H1 (cell line): Measurements from ENCODE around the gene ELMO2. TPM values are rescaled to one million over a fixed set of nuclear protein-coding genes. Genes with fewer than 3 reads are reported as not detected.

Experiments
- CTCF ChIA-PET: fragments of 300-600 bp; sonication (Branson Sonifier 250); formaldehyde crosslinking; loops from one replicate; lab custom pipeline; 2021; ENCODE audit not compliant: partially characterized antibody; lab: Charles Lee
- POLR2A ChIA-PET: fragments of 300-600 bp; sonication (Branson Sonifier 250); formaldehyde crosslinking; loops from one replicate; lab custom pipeline; 2021; ENCODE audit warnings: inconsistent platforms; ENCODE audit not compliant: partially characterized antibody; lab: Charles Lee
- DNase-seq, 2 experiments: peaks; one replicate each; pipeline versions ENCODE4 v3.0.0 to v3.0.0-alpha.2; 2010 to 2022; ENCODE audit warnings: low spot score in 2 of 2, low read depth in 1 of 2, mixed read lengths in 1 of 2
- FAIRE-seq: peaks from 2 replicates; lab custom pipeline; 2011; peaks lifted over from hg19 to GRCh38; lab: Jason Lieb, UNC
- H2AFZ ChIP-seq: 2 replicates; pipeline ENCODE4 v1.8.1; 2012; ENCODE audit warnings: low read length, inconsistent platforms
- H2AK5ac ChIP-seq: 2 replicates; pipeline ENCODE4 v1.6.1; 2013; ENCODE audit warnings: low read depth, low read length
- H2BK120ac ChIP-seq: replicated peaks from 2 replicates; pipeline ENCODE3; 2013; ENCODE audit warnings: low read depth, low read length, inconsistent platforms
- H2BK12ac ChIP-seq: 2 replicates; pipeline ENCODE4 v1.6.1; 2013; ENCODE audit warnings: low read depth, low read length
- H2BK15ac ChIP-seq: 2 replicates; pipeline ENCODE4 v1.6.1; 2013; ENCODE audit warnings: low read length
- H2BK20ac ChIP-seq: 2 replicates; pipeline ENCODE4 v1.6.1; 2013; ENCODE audit warnings: low read length
- H2BK5ac ChIP-seq: 2 replicates; pipeline ENCODE4 v1.6.1; 2013; ENCODE audit warnings: low read depth, low read length
- H3K14ac ChIP-seq: 2 replicates; pipeline ENCODE4 v1.6.1; 2013; ENCODE audit warnings: inconsistent platforms; ENCODE audit not compliant: insufficient read length
- H3K18ac ChIP-seq: 2 replicates; pipeline ENCODE4 v1.6.1; 2013; ENCODE audit warnings: low read length; ENCODE audit errors: extremely low read depth
- H3K23ac ChIP-seq: 2 replicates; pipeline ENCODE4 v1.6.1; 2013; ENCODE audit warnings: inconsistent platforms; ENCODE audit not compliant: insufficient read length
- H3K23me2 ChIP-seq: 2 replicates; pipeline ENCODE4 v1.6.1; 2013; ENCODE audit warnings: low read depth, low read length
- H3K27ac ChIP-seq: 2 replicates; pipeline ENCODE4 v1.6.1; 2011; ENCODE audit warnings: low read depth, low read length, inconsistent platforms
- H3K27me3 ChIP-seq, 4 experiments: replicated peaks in 1 of 4; 1 replicate in 1 of 4; 2 replicates in 3 of 4; pipeline versions ENCODE4 v1.6.1 to v1.8.1; 2011 to 2013; ENCODE audit warnings: low read length in 3 of 4, mild to moderate bottlenecking in 3 of 4, inconsistent platforms in 2 of 4, mixed read lengths in 2 of 4, moderate library complexity in 1 of 4; ENCODE audit not compliant: control insufficient read depth in 3 of 4, insufficient read depth in 3 of 4; ENCODE audit errors: extremely low read depth in 1 of 4
- H3K36me3 ChIP-seq, 4 experiments: 2 replicates each; pipeline versions ENCODE4 v1.6.1 to v1.8.1; 2011 to 2013; ENCODE audit warnings: mild to moderate bottlenecking in 4 of 4, low read length in 3 of 4, moderate library complexity in 2 of 4, control low read depth in 1 of 4, inconsistent platforms in 1 of 4; ENCODE audit not compliant: insufficient read depth in 4 of 4, control insufficient read depth in 2 of 4
- H3K4ac ChIP-seq: replicated peaks from 2 replicates; pipeline ENCODE3; 2013; ENCODE audit warnings: low read length, low read depth, mixed read lengths, inconsistent platforms; ENCODE audit not compliant: insufficient read length
- H3K4me1 ChIP-seq, 4 experiments: replicated peaks in 1 of 4; 1 replicate in 1 of 4; 2 replicates in 3 of 4; pipeline versions ENCODE4 v1.6.1 to v1.8.1; 2011 to 2013; ENCODE audit warnings: low read length in 3 of 4, inconsistent platforms in 2 of 4, mixed read lengths in 1 of 4; ENCODE audit not compliant: insufficient read depth in 4 of 4, control insufficient read depth in 3 of 4
- H3K4me2 ChIP-seq, 2 experiments: 2 replicates each; pipeline versions ENCODE4 v1.6.1 to v1.8.1; 2011 to 2013; ENCODE audit warnings: low read depth in 2 of 2, low read length in 2 of 2, control low read depth in 1 of 2, inconsistent platforms in 1 of 2, mild to moderate bottlenecking in 1 of 2; ENCODE audit not compliant: insufficient read depth in 1 of 2
- H3K4me3 ChIP-seq, 4 experiments: fragments of 200-600, 300-600 bp in 1 of 4; sonication (generic), shearing (Covaris generic), sonication (Bioruptor Twin) in 1 of 4; 2 replicates each; pipeline versions ENCODE4 v1.5.1 to v1.8.1; 2011 to 2016; ENCODE audit warnings: low read length in 4 of 4, low read depth in 3 of 4, control low read depth in 2 of 4, inconsistent platforms in 2 of 4, mild to moderate bottlenecking in 2 of 4, mixed read lengths in 1 of 4, moderate library complexity in 1 of 4; ENCODE audit not compliant: insufficient read depth in 2 of 4; ENCODE audit errors: extremely low read depth in 1 of 4
- H3K56ac ChIP-seq: replicated peaks from 2 replicates; pipeline ENCODE3; 2013; ENCODE audit warnings: low read depth, mild to moderate bottlenecking, mixed read lengths, low read length, inconsistent platforms; ENCODE audit not compliant: insufficient read length
- H3K79me1 ChIP-seq: 2 replicates; pipeline ENCODE4 v1.6.1; 2013; ENCODE audit warnings: low read depth, low read length, control low read depth
- H3K79me2 ChIP-seq, 2 experiments: 2 replicates each; pipeline versions ENCODE4 v1.6.1 to v1.8.1; 2012 to 2013; ENCODE audit warnings: low read length in 2 of 2, mild to moderate bottlenecking in 2 of 2, inconsistent platforms in 1 of 2; ENCODE audit not compliant: insufficient read depth in 2 of 2, control insufficient read depth in 1 of 2
- H3K9ac ChIP-seq, 4 experiments: replicated peaks in 1 of 4; 1 replicate in 1 of 4; 2 replicates in 3 of 4; pipeline versions ENCODE4 v1.6.1 to v1.8.1; 2011 to 2013; ENCODE audit warnings: low read depth in 3 of 4, low read length in 3 of 4, control low read depth in 2 of 4, mild to moderate bottlenecking in 2 of 4, moderate library complexity in 2 of 4, inconsistent platforms in 1 of 4; ENCODE audit errors: extremely low read depth in 1 of 4
- H3K9me3 ChIP-seq, 2 experiments: 2 replicates each; pipeline versions ENCODE4 v1.6.1 to v1.8.1; 2012 to 2013; ENCODE audit warnings: mild to moderate bottlenecking in 2 of 2, moderate library complexity in 2 of 2, control low read depth in 1 of 2, inconsistent platforms in 1 of 2, low read depth in 1 of 2, low read length in 1 of 2, mixed read lengths in 1 of 2; ENCODE audit not compliant: insufficient read depth in 2 of 2
- H4K20me1 ChIP-seq, 2 experiments: replicated peaks in 1 of 2; 2 replicates each; pipeline versions ENCODE3 to v1.8.1; 2011 to 2013; ENCODE audit warnings: inconsistent platforms in 2 of 2, low read length in 2 of 2, mild to moderate bottlenecking in 1 of 2; ENCODE audit not compliant: insufficient read depth in 2 of 2, control insufficient read depth in 1 of 2
- H4K5ac ChIP-seq: 2 replicates; pipeline ENCODE4 v1.6.1; 2013; ENCODE audit warnings: low read length, low read depth, mixed read lengths, inconsistent platforms; ENCODE audit not compliant: insufficient read length
- H4K8ac ChIP-seq: 2 replicates; pipeline ENCODE4 v1.8.0; 2013; ENCODE audit warnings: mild to moderate bottlenecking, moderate library complexity, low read length, inconsistent platforms; ENCODE audit not compliant: insufficient read depth; ENCODE audit errors: extremely low read depth
- H4K91ac ChIP-seq: replicated peaks from 2 replicates; pipeline ENCODE3; 2013; ENCODE audit warnings: low read length, mixed read lengths, inconsistent platforms; ENCODE audit not compliant: insufficient read length
- BACH1 ChIP-seq: IDR thresholded peaks from 2 replicates; pipeline ENCODE4 v1.6.1; 2012; ENCODE audit warnings: low read length, improper control_type of control experiment
- POLR2AphosphoS5 ChIP-seq: IDR thresholded peaks from 2 replicates; pipeline ENCODE4 v1.6.1; 2011; ENCODE audit warnings: low read depth, low read length
- WGBS, 2 experiments: shearing (Covaris generic) in 1 of 2; methylation state at CpG; one replicate each; pipeline versions ENCODE4 v1.1.6 to v1.1.7; 2013 to 2015; ENCODE audit warnings: low lambda C conversion rate in 2 of 2, mixed read lengths in 2 of 2, inconsistent platforms in 1 of 2, low coverage in 1 of 2, missing lambda C conversion rate in 1 of 2; ENCODE audit not compliant: insufficient replicate concordance in 2 of 2, insufficient coverage in 1 of 2, insufficient read length in 1 of 2; ENCODE audit errors: extremely low coverage in 1 of 2, missing lambda C conversion rate in 1 of 2; 5-methylcytosine and 5-hydroxymethylcytosine counted together
- polyA plus RNA-seq, 7 experiments: library from polyadenylated mRNA; depleted of rRNA in 3 of 7; stranded (reverse) in 5 of 7; unstranded in 2 of 7; fragments of >200 nt in 5 of 7; fragments of 200-250 nt in 2 of 7; gene quantifications; 1 replicate in 5 of 7; 2 replicates in 1 of 7; 4 replicates in 1 of 7; pipeline versions ENCODE4 v1.2.1 to v1.2.3, GENCODE V29; 2011 to 2013; ENCODE audit warnings: missing spikeins in 2 of 7, mixed read lengths in 2 of 7
- total RNA-seq: library from RNA; stranded (reverse); fragmentation: NEBNext Ultra II Directional; extraction: Animal tissue kit (Norgen Biotek cat#: 25700); gene quantifications from 2 replicates; pipeline ENCODE4 v1.2.1, GENCODE V29; 2021

ELMO2 gene
- total and polyA plus RNA-seq, 2 of the 8 experiments (the other 6 are each of a cell fraction or from before 2014, with no cell fraction given), result 34.3 to 39.7 TPM

DNA sequence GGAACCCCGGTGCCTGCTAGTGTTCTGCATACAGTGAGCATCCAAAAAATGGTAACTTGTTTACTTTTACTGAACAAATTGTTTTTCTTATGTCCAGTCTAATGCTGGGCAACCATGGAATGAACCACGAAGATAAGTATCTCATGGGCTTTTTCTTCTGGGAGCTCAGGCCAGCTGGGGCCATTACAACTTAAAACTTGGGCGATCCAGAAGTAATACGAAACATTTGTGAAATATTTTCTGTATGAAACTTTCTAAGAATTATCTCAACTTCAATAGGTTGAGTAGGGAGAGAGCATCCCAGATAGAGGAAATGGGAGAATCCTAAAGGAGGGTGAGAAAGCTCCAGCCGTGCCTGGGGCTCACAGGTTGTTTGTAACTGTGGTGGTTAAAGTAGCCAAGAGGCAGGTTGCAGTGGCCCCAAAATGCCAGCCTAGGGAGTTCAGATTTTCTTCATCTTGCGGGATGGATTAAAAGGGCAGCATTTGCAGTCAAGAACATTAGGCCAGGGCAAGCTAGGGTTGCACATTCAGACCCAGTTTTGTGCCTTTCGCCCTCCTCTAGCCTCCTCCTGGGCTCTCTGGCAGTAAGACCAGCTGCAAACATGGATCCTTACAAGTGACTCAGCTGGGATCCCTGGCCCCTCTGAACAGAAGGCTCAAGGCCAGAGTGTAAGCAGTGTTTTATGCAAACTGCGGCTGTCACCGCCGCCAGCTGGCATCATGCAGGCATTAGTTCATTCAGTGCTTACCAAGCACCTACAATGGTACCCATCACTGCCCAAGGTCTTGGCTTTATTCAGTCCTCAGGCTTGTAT, 41.5 kb downstream of the ELMO2 start:
- no peaks in the 10 kb centered on the region for H3K27me3 ChIP-seq
- peaks cover 4 to 19% of the 10 kb centered on the region in 2 experiments for H4K20me1 ChIP-seq
- H4K8ac ChIP-seq, result no peak overlapping the region
- H3K56ac ChIP-seq, result no peak overlapping the region
- H2BK12ac ChIP-seq, result no peak overlapping the region
- H3K9me3 ChIP-seq, result no peaks in the 10 kb centered on the region
- DNase-seq (no peak), FAIRE-seq (no peak)
- H3K23ac ChIP-seq, result no peak overlapping the region
- H3K27ac ChIP-seq, result no peak overlapping the region
- H3K4me2 ChIP-seq, result peak overlapping the region; percentile 82 to 94
- H3K4me3 ChIP-seq, result peak overlapping the region; percentile 44 to 98 (median 89); a peak in 7 of 8 replicates
- POLR2A ChIA-PET, result interaction anchor here (0.7 to 3.7 kb wide), 21 partner anchors 9 to 239 kb away, joined by 3 to 17 read pairs (median 4); partner anchors contain the start of genes ELMO2 and ZNF334
- CTCF ChIA-PET, result interaction anchor here (0.7 to 3.6 kb wide), 9 partner anchors 9 to 154 kb away, joined by 3 to 21 read pairs (median 3); no protein-coding TSS in a partner anchor
- H4K91ac ChIP-seq, result no peak overlapping the region
- peaks cover 12 to 42% (median 23%) of the 10 kb centered on the region in 4 experiments; a peak in 7 of 8 replicates for H3K36me3 ChIP-seq
- TF ChIP-seq POLR2AphosphoS5 (0 out of 2 replicates have a peak, but pooled peaks have one; percentile 25), BACH1 (no peak)
- no peak overlapping the region for H2BK120ac ChIP-seq
- H3K79me2 ChIP-seq, result peaks cover 0 to 13% of the 10 kb centered on the region in 2 experiments; a peak in 2 of 4 replicates
- no peak overlapping the region for H3K14ac ChIP-seq
- 69% methylated on average over 10 of the region's 10 CpGs; no CpG with 5 or more reads in 1 of the 2 experiments for WGBS, 2 experiments
- no peak overlapping the region for H3K18ac ChIP-seq
- peaks cover 8% of the 10 kb centered on the region; the same call in 1 of the 2 replicates for H3K23me2 ChIP-seq
- H3K79me1 ChIP-seq, result peaks cover 8% of the 10 kb centered on the region; the same call in 1 of the 2 replicates
- H3K9ac ChIP-seq, result peak overlapping the region in 3 of 4 experiments; percentile 21 to 70 (median 42); a peak in 4 of 7 replicates
- no peak overlapping the region for H3K4ac ChIP-seq
- H4K5ac ChIP-seq, result peak overlapping the region; percentile 65
- no peak overlapping the region for H2BK5ac ChIP-seq
- H2BK20ac ChIP-seq, result no peak overlapping the region
- no peak overlapping the region for H2BK15ac ChIP-seq
- no peak overlapping the region for H2AK5ac ChIP-seq
- peak overlapping the region; percentile 79 for H2AFZ ChIP-seq
- H3K4me1 ChIP-seq, result peaks cover 0 to 4% (median 0%) of the 10 kb centered on the region in 4 experiments; a peak in 2 of 7 replicates
